GM19043 (cell line): ENCODE measurements around the gene UBA6.
"Not testable (repeated sequence)": the region's sequence is repeated elsewhere in the genome, so short reads cannot be mapped to it uniquely, and the experiment has no call there.

Source experiments
- ATAC-seq: cut with Tn5 transposase; IDR thresholded peaks from one replicate; pipeline ENCODE4 v1.9.1; 2021; ENCODE audit warnings: low read depth; ENCODE audit not compliant: unreplicated experiment

The UBA6 gene

DNA sequence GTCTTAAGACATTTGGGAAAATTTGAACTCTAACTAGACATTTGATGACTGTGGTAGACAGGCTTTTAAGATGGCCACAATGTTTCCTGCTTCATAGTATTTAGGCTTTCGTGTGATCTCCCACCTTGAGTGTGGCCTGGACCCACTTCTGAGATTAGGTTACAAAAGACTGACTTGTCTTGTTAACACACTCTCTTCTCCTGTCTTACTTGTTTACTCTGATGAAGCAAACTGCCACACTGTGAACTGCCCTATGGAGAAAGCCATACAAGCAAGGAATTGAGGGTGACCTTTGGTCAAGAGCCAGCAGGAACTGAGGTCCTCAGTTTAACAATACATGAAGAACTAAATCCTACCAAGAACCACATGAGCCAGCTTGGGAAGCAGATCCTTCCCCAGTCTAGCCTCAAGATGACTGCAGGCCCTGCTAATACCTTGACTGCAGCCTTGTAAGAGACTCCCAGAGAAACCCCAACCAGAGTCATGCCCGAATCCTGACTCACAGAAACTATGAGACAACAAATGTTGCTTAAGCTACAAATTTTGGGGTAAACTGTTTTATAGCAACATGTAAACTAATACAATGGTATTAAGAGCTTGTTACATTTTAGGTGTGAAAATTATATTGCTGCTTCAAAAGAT lies 20.3 kb downstream of the UBA6 start:
- no peak for ATAC-seq

DNA sequence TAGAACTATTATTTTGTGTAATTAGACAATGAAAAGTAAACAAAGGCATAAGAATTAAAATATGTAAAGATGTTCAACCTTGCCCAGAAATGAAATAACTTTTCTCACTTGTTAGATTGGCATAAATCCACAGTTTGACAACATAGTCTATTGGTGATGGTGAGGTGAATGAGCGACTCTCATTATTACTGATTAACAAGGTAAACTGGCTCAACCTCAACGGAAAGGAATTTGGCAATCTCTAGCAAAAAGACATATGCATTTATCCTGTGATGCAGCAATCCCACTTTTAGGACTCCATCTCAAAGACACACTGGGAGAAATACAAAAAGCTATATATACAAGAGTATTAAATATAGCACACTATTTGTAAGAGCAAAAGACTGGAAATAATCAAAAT lies 22.3 kb downstream of the UBA6 start:
- ATAC-seq: no peak

DNA sequence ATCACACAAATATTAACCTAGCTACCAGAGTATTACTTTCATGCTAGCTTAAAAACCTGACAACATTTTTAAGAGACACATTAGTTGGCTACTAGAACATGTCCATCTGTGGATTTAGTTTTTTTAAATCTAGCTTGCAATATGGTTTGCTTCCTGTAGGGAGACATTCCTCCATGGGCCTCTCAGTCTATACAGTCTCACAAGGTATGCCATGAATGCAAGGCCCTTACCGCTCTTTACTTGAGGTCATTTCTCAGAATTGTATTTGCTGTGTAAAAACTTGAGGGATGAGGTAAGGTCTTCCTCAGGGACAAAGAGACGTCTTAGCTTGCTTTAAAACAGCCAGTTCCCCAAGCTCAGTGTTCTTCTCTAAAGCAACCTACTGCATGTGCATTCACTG lies 26.9 kb downstream of the UBA6 start:
- ATAC-seq: no peak

DNA sequence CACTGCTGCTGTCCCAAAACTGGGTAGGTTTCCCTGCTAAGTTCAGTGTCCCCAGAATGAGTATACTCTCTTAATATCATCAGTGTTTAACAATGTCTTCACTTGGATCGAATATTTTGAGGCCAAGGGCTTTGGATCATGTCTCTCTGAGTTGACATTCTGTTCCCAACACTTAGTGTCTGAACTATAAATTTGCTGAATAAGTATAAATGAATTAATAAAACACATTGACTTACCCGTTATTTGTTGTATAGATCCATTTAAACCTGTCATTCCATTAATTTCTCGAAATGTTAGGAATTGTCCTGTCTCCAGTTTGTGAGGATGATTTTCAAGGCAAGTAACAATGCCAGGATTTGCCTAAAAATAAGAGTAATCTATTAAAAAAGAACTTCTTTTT lies 32.6 kb downstream of the UBA6 start:
- no peak for ATAC-seq

DNA sequence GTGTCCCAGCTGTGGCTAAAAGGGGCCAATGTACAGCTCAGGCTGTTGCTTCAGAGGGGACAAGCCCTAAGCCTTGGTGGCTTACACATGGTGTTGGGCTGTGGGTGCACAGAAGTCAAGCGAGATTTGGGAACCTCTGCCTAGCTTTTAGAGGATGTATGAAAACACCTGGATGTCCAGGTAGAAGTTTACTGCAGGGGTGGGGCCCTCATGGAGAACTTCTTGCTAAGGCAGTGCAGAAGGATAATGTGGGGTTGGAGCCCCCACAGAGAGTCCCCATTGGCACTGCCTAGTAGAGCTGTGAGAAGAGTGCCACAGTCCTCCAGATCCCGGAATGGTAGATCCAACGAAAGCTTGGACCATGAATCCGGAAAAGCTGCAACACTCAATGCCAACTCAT lies 40.5 kb downstream of the UBA6 start:
- no peak for ATAC-seq

DNA sequence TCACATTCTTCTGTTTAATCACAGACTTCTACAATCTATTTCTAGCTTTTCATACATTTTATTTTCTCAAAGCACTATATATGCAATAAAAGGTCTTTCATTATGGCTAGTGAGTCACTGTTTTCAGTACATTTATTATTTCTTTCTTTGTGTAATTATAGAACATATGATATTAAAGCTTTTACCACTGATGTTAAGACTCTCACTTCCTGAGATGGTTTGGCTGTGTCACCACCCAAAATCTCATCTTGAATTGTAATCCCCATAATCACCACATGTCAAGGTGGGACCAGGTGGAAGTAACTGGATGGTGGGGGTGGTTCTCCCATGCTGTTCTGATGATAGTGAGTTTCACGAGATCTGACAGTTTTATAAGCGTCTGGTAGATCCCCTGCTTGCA lies 41.9 kb downstream of the UBA6 start:
- no peak for ATAC-seq

DNA sequence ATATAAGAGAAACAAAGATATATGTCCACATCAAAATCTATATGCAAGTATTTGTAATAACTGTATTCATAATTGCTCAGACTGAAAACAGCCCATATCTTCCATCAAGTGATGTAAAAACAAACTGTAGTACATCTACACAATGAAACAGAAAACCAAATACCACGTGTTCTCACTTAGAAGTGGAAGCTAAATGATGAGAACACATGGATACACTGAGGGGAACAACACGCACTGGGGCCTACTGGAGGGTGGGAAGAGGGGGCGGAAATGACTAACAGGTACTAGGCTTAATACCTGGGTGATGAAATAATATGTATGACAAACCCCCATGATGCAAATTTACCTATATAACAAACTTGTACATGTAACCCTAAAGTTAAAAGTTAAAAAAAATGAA lies 42.7 kb downstream of the UBA6 start:
- no peak for ATAC-seq

DNA sequence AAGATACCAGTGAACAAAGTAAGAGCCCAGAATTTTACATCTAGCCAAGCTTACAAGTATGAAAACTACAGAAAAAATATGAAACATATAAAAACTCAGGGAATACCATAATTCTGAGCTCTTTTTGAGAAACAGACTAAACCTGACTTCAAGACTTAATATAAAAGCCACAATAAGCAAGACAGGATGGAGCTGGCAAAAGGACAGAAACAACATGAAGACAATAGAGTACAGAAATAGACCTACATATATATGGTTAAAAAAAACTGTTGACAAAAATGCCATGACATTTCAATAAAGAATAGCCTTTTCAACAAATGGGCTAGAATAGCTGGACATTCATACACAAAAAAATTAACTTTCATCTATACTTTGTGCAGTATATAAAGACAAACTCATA lies 49.4 kb downstream of the UBA6 start:
- ATAC-seq: no peak

DNA sequence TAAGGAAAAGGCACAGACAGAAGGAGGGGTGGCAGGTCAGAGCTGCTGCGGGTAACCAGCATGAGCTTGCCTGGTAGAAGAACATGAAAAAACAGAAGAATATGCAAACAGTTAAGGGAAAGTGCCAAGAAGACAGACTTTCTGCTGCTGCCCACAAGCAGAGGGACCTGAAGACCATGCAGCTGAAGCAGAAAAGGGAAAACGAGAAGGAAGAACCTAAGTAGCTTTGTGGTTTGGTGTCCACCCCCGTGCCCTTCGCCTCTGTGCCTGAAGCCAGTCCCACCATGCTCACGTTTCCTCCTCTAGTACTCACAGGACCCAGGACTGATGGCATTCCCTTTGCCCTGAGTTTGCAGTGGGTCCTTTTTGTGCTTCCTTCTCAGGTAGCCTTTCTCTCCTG lies 62.8 kb downstream of the UBA6 start:
- ATAC-seq: no peak

DNA sequence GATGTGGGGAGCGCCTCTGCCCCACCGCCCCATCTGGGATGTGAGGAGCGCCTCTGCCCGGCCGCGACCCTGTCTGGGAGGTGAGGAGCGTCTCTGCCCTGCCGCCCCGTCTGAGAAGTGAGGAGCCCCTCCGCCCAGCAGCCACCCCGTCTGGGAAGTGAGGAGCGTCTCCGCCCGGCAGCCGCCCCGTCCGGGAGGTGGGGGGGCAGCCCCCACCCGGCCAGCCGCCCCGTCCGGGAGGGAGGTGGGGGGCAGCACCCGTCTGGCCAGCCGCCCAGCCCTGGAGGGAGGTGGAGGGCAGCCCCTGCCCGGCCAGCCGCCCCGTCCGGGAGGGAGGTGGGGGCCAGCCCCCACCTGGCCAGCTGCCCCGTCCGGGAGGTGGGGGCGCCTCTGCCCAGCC lies 64.0 kb downstream of the UBA6 start:
- not testable (repeated sequence) for ATAC-seq

DNA sequence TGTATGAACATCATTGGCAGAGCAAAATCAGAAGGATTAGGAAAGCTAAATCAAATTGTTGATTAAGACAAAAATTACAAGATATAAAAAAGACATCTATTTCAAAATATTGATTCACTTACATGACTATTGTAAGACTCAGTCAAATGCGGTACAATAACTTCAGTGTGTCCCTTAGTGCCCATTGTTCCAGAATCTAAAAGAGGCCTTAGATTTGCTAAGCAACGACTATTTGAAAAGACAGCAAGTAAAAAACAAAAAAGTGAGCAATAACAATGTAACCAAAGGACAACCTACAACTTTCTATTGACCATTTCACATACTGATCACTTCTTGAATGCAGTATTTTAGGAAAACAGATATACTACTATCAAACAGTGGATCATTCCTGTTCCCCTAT lies 65.6 kb downstream of the UBA6 start:
- no peak for ATAC-seq

DNA sequence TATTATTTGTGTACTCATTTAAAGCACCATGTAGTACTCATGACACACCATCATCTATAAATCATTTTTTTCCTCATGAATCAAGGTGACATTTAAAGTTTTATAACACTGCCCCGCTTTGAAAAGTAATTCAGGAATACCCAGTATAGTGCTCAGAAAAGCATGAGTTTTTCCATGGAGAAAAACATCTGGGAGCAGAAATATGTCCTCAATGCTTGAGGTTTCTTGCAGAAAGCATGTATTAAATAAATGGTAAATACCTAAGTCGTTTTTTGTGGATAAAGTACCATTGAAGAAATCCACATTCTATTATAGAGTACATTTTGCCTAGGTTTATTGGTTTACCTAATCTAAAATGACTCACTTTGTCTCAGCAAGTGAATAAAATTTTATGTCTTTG lies 66.2 kb downstream of the UBA6 start:
- no peak for ATAC-seq

DNA sequence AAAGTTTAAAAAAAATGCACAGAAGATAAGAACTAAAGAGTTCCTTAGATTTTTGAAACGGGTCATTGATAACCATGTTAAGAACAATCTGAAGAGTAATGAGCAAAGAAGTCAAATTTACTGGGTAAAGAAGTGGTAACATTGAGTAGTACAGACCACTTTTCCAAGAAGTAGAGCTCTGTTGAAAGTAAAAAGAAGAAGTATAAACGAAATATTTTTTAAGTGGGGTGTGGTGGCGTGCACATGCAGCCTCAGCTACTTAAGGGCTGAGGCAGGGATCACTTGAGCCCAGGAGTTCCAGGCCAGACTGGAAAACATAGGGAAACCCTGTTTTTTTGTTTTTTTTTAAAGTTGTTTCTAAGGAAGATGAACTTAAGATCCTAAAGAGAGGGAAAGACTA lies 68.5 kb downstream of the UBA6 start:
- no peak for ATAC-seq

DNA sequence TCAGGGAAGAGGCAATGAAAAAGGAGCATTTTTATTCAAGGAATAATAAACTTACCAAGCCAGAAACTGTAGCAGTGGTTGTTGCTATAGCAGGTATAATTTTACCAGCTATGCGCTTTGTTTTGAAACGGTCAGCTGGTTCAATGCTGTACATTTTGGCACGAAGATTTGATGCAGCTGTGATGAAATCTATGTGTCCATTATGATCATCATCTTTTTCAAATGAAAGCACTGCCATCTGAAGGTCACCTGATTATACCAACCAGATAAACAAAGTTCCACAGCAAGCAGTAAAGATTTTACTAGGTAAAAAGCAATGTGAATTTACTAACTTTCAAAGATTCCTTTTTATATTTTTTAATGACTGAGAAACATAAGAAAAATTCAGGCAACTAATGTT lies 76.0 kb downstream of the UBA6 start:
- ATAC-seq: no peak

DNA sequence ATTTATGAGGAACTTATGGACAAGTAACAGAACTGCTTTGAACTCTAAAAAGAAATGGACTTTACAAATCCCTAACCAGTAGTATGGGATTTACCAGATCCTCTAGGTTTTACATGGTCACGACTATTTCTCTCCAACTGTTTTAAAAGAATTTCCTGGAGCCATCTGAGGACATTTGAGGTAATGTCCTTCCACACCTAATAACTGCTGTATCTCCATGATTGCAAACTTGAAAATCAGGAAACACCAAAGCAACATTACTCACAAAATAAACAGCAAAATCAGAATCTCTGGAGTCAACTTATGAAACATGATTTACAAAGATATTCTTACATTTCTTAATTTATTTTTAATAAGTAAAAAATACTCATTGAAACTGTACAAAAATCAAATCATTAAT lies 84.5 kb downstream of the UBA6 start:
- no peak for ATAC-seq

DNA sequence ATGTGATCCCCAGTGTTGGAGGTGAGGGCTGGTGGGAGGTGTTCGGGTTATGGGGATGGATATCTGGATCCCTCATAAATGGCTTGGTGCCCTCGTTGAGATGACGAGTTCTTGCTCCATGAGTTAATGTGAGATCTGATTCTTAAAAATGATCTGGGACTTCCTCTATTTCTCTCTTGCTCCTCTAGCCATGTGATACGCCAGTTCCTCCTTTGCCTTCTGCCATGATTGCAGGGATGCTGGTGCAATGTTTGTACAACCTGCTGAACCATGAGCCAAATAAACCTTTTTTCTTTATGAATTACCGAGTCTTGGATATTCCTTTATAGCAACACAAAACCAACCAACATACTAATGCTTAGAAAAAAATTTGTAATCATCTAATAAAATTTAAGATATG lies 85.8 kb downstream of the UBA6 start:
- ATAC-seq: no peak

DNA sequence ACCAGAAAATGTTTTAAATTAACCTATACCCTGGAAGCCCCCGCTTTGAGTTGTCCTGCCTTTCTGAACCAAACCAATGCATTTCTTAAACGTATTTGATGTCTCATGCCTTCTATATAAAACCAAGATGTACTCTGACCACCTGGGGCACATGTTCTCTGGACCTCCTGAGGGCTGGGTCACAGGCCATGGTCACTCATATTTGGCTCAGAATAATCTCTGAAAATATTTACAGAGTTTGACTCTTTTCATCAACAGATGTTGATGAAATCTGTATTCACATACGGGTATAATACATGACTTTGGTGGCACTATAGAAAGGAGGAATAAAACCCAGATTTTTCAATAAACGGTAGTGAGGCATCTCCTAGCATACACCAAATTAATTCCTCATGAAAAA lies 86.8 kb downstream of the UBA6 start:
- ATAC-seq: no peak

DNA sequence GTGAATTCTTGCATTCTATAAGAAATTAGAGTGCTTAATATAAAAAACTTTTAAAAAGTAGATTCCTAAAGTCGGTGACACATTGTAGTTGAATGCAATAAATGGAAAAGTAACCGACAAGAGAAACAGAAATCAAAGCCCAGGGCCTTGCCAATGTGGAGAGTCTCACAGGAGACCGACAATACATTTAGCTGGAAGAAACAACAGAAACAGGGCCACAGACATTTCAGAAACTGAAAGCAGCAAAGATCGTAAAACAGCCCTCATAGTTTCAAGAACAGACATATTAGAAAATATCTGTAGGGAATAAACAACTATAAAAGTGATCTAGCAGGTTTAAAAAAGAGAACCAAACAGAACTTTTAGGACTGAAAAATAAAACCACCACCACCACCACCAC lies 92.9 kb downstream of the UBA6 start:
- no peak for ATAC-seq

DNA sequence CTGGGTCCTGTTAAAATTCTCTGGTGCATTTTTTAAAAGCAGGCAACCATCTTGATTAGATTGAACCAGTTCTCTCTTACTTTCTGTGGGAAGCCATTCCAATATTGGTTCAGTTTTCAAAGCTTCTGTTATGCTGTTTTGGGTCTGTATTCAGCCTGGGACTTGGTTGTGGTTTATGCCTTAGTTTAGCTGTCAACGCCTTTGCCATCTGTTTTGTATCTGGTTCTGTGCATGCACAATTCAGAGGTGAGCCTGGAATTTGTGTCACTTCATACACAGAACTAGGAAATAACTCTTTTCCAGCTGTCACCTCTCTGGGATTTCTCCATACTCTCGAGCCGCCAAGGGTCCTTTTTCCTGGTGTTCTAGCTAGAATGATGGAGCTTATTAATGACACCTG lies 96.2 kb downstream of the UBA6 start:
- ATAC-seq: no peak

DNA sequence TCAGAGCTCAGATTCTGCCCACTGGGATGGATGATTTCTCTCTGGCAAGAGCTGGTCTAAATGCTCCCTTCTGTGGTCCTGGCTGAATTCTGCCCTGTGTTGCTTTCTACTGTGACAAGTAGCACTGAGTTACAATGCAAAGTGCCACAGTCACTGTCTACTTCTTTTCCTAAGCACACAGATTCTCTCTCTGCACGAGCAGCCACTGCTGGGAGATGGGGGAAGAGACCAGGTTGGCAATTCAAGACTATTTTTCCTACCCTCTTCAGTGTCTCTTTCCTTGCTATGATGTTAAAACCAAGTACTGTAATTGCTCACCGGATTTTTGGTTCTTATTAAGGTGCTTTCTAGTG lies 97.0 kb downstream of the UBA6 start:
- ATAC-seq: no peak

DNA sequence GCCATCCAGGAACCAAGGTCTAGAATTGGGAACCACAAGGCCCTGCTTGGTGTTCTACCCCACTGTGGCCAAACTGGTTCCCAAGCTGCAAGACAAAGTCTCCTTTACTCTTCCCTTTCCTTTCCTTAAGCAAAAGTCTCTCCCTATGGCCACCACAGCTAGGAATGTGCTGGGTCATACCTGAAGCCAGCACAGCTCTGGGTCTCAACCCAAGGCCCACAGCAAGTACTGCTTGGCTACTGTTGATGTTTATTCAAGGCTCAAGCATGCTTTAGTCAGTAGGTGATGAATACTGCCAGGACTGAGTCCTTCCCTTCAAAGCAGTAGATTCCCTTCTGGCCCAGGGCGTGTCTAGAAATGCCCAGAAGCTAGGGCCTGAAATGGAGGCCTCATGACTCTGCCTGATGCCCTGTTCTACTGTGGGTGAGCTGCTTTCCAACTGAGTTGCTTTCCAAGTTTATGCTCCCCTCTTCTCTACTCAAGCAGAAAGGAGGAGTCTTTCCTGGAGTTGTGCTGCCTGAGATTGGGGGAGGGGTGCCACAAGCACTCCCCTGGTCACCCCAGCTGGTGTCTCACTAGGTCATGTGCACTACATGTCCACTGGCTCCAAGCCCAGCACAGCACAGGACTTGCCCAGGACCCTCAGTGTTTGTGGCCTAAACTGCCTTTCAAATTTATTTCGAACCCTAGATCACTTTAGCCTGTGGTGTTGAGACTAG lies 97.5 kb downstream of the UBA6 start:
- ATAC-seq: no peak

DNA sequence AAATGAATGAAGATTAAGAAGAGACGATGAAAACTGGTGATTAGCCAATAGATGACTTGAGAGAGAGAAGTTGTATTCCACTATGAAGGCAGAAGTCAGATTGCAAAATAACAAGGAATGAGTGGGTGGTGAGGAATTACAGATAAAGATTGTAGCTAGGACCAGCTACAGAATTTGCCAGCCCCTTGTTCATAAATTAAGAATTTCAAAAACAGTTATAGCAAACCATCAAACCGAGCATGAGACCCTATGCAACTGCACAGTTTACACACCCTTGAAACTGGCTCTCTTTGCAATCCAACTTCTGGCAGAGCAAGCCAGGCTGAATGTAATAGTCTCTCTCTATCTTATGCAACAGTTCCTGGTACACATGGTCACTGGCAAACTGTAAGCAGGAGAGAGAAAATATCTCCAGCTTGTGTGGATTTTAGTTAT lies 107.2 kb downstream of the UBA6 start:
- ATAC-seq: no peak

DNA sequence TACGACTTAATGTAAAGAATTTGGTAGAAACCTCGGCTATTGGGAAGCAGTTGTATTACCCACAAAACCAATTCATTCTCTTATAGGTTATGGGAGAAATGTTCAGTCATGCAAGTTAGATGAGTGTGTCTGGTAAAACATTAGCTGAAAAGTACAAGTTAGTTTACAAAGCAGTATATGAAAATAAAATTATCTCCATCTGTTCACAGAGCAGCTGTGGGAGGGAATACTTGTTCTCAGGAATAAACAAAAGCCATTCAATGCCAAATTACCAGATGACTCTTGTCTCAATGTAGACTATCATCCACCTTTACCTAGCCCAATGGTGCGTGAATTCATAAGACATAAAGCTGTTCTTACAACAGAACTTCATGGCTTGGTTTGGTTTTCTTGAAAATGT lies 113.8 kb downstream of the UBA6 start:
- no peak for ATAC-seq
